ENCODE data around the gene TFF2.

DNA sequence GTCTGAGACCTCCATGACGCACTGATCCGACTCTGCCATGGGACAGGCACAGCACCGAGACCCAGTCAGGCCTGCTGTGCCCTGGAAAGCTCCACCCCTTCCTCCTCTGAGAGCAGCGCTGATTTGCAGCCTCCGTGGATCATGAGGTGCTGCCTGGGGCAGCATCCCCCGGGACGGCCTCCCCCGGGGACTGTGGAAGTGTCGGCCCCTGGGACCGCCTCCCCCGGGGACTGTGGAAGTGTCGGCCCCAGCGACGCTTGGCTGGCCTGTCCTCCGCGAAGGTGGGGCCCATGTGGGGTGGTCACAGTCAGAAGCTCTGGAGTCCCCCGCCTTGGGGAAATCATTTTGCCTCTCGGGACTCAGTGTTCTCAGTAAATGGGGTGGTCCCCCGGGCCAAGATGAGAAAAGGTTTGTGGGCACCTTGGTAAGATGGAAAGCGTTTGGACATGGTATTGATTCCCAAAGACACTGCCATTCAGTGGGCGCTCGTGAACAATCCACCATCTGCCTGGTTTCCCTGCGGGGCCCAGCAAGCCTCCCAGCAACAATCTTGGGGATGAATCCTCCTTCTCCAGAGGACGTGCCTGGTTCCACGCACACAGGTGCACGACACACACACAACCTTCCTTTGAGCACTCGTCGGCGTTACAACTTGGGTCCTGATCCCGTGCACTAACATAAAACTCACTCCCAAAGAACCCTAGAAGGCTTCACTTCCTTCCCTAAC lies 3.0 kb downstream of the TFF2 start:
- TF ChIP-seq YY1 (tag by site-specific recombination; IDR thresholded peaks at IDR 0.05) (no peak), ZNF623 (tag by site-specific recombination; IDR thresholded peaks at IDR 0.05) (no peak), SETDB1 (IDR thresholded peaks at IDR 0.05; ENCODE audit: insufficient read length, low read length) (no peak), ZNF248 (tag by site-specific recombination; IDR thresholded peaks at IDR 0.05) (no peak), TCF7L2 (IDR thresholded peaks at IDR 0.05; ENCODE audit: borderline replicate concordance, low read depth, low read length) (no peak), ZBTB20 (tag by site-specific recombination; IDR thresholded peaks at IDR 0.05) (no peak), ZNF184 (tag by site-specific recombination; IDR thresholded peaks at IDR 0.05) (no peak)
- TF ChIP-seq, protein P1, sequence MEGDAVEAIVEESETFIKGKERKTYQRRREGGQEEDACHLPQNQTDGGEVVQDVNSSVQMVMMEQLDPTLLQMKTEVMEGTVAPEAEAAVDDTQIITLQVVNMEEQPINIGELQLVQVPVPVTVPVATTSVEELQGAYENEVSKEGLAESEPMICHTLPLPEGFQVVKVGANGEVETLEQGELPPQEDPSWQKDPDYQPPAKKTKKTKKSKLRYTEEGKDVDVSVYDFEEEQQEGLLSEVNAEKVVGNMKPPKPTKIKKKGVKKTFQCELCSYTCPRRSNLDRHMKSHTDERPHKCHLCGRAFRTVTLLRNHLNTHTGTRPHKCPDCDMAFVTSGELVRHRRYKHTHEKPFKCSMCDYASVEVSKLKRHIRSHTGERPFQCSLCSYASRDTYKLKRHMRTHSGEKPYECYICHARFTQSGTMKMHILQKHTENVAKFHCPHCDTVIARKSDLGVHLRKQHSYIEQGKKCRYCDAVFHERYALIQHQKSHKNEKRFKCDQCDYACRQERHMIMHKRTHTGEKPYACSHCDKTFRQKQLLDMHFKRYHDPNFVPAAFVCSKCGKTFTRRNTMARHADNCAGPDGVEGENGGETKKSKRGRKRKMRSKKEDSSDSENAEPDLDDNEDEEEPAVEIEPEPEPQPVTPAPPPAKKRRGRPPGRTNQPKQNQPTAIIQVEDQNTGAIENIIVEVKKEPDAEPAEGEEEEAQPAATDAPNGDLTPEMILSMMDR (tag by site-specific recombination; IDR thresholded peaks at IDR 0.05) = no peak
- TF ChIP-seq, protein P2, sequence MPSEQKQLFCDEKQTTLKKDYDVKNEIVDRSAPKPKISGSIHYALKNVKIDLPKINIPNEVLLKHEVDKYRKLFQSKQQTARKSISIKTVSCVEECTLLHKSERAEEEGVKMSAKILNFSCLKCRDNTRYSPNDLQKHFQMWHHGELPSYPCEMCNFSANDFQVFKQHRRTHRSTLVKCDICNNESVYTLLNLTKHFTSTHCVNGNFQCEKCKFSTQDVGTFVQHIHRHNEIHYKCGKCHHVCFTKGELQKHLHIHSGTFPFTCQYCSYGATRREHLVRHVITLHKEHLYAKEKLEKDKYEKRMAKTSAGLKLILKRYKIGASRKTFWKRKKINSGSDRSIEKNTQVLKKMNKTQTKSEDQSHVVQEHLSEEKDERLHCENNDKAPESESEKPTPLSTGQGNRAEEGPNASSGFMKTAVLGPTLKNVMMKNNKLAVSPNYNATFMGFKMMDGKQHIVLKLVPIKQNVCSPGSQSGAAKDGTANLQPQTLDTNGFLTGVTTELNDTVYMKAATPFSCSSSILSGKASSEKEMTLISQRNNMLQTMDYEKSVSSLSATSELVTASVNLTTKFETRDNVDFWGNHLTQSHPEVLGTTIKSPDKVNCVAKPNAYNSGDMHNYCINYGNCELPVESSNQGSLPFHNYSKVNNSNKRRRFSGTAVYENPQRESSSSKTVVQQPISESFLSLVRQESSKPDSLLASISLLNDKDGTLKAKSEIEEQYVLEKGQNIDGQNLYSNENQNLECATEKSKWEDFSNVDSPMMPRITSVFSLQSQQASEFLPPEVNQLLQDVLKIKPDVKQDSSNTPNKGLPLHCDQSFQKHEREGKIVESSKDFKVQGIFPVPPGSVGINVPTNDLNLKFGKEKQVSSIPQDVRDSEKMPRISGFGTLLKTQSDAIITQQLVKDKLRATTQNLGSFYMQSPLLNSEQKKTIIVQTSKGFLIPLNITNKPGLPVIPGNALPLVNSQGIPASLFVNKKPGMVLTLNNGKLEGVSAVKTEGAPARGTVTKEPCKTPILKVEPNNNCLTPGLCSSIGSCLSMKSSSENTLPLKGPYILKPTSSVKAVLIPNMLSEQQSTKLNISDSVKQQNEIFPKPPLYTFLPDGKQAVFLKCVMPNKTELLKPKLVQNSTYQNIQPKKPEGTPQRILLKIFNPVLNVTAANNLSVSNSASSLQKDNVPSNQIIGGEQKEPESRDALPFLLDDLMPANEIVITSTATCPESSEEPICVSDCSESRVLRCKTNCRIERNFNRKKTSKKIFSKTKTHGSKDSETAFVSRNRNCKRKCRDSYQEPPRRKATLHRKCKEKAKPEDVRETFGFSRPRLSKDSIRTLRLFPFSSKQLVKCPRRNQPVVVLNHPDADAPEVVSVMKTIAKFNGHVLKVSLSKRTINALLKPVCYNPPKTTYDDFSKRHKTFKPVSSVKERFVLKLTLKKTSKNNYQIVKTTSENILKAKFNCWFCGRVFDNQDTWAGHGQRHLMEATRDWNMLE (tag by site-specific recombination; conservative IDR thresholded peaks at IDR 0.05; ENCODE audit: low read depth) = no peak
- TF ChIP-seq, protein P3, sequence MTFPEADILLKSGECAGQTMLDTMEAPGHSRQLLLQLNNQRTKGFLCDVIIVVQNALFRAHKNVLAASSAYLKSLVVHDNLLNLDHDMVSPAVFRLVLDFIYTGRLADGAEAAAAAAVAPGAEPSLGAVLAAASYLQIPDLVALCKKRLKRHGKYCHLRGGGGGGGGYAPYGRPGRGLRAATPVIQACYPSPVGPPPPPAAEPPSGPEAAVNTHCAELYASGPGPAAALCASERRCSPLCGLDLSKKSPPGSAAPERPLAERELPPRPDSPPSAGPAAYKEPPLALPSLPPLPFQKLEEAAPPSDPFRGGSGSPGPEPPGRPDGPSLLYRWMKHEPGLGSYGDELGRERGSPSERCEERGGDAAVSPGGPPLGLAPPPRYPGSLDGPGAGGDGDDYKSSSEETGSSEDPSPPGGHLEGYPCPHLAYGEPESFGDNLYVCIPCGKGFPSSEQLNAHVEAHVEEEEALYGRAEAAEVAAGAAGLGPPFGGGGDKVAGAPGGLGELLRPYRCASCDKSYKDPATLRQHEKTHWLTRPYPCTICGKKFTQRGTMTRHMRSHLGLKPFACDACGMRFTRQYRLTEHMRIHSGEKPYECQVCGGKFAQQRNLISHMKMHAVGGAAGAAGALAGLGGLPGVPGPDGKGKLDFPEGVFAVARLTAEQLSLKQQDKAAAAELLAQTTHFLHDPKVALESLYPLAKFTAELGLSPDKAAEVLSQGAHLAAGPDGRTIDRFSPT (tag by site-specific recombination; IDR thresholded peaks at IDR 0.05) = no peak
- TF ChIP-seq, protein P4, sequence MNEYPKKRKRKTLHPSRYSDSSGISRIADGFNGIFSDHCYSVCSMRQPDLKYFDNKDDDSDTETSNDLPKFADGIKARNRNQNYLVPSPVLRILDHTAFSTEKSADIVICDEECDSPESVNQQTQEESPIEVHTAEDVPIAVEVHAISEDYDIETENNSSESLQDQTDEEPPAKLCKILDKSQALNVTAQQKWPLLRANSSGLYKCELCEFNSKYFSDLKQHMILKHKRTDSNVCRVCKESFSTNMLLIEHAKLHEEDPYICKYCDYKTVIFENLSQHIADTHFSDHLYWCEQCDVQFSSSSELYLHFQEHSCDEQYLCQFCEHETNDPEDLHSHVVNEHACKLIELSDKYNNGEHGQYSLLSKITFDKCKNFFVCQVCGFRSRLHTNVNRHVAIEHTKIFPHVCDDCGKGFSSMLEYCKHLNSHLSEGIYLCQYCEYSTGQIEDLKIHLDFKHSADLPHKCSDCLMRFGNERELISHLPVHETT (tag by site-specific recombination; IDR thresholded peaks at IDR 0.05) = no peak

Measured in HEK293 (cell line).